HepG2 (cell line): ENCODE data around the gene LACTBL1. TPM values are rescaled to one million over a fixed set of nuclear protein-coding genes. Genes with fewer than 3 reads are reported as not detected.

Source experiments
- ATF3 ChIP-seq: sonication (generic); formaldehyde crosslinking; IDR thresholded peaks from 2 replicates; pipeline ENCODE4 v1.4.0; 2020; ENCODE audit warnings: missing genetic modification reagents
- HNF4G ChIP-seq, 2 experiments: sonication (generic) in 1 of 2; formaldehyde crosslinking in 1 of 2; IDR thresholded peaks; 2 replicates each; pipeline versions ENCODE4 v1.4.0 to v1.6.1; 2011 to 2020; ENCODE audit warnings: borderline replicate concordance in 2 of 2, low read depth in 2 of 2, mild to moderate bottlenecking in 2 of 2, low read length in 1 of 2, missing genetic modification reagents in 1 of 2, moderate library complexity in 1 of 2
- ISX ChIP-seq: sonication (generic); formaldehyde crosslinking; conservative IDR thresholded peaks from 2 replicates; pipeline ENCODE4 v1.5.0; 2020; ENCODE audit warnings: missing genetic modification reagents
- NCOA1 ChIP-seq: sonication (generic); formaldehyde crosslinking; IDR thresholded peaks from 2 replicates; pipeline ENCODE4 v1.9.0; 2021; ENCODE audit warnings: missing genetic modification reagents
- PBX3 ChIP-seq: sonication (generic); formaldehyde crosslinking; IDR thresholded peaks from 2 replicates; pipeline ENCODE4 v1.8.1; 2023; ENCODE audit warnings: missing genetic modification reagents, inconsistent platforms, borderline replicate concordance
- PHF8 ChIP-seq: sonication (generic); formaldehyde crosslinking; IDR thresholded peaks from 2 replicates; pipeline ENCODE4 v1.5.0; 2020; ENCODE audit warnings: missing genetic modification reagents
- REST ChIP-seq, 2 experiments: IDR thresholded peaks; 2 replicates each; pipeline ENCODE4 v1.6.1; 2011 to 2012; ENCODE audit warnings: low read length in 2 of 2, borderline replicate concordance in 1 of 2, low read depth in 1 of 2, mild to moderate bottlenecking in 1 of 2, moderate library complexity in 1 of 2
- SAP130 ChIP-seq: IDR thresholded peaks from 2 replicates; pipeline ENCODE4 v1.6.1; 2016; ENCODE audit warnings: low read depth
- ZFP1 ChIP-seq: IDR thresholded peaks from 2 replicates; pipeline ENCODE4 v1.6.1; 2016
- polyA plus RNA-seq, 8 experiments: library from polyadenylated mRNA; depleted of rRNA in 3 of 8; stranded (reverse) in 7 of 8; unstranded in 1 of 8; fragments of >200 nt; fragmentation: Illumina TruSeq in 4 of 8; extraction: Trizol in 4 of 8; gene quantifications; 2 replicates each; pipeline versions ENCODE4 v1.2.1 to v1.2.3, GENCODE V29; 2011 to 2016; ENCODE audit warnings: low read depth in 4 of 8, missing spikeins in 1 of 8, mixed read lengths in 1 of 8; ENCODE audit not compliant: insufficient read depth in 1 of 8
- total RNA-seq, 5 experiments: library from RNA; depleted of rRNA; stranded (reverse); fragments of >200 nt; fragmentation: Illumina TruSeq; extraction: Trizol; gene quantifications; 2 replicates each; pipeline ENCODE4 v1.2.3, GENCODE V29; 2016; ENCODE audit warnings: low read depth in 1 of 5
- TF ChIP-seq, protein P1 (sequence below): sonication (generic); formaldehyde crosslinking; IDR thresholded peaks from 2 replicates; pipeline ENCODE4 v1.4.0; 2020; ENCODE audit warnings: missing genetic modification reagents
- TF ChIP-seq, protein P2 (sequence below): sonication (generic); formaldehyde crosslinking; conservative IDR thresholded peaks from 2 replicates; pipeline ENCODE4 v1.4.0; 2020; ENCODE audit warnings: mild to moderate bottlenecking, missing genetic modification reagents, moderate library complexity
- TF ChIP-seq, protein P3 (sequence below): IDR thresholded peaks from 2 replicates; pipeline ENCODE4 v1.6.1; 2016

Gene LACTBL1
- total and polyA plus RNA-seq, 2 of the 13 experiments (the other 11 are each of a cell fraction or from before 2014, with no cell fraction given): 0.12 to 1.3 TPM

GRCh38 chr1:22963044-22963677, 9.5 kb downstream of the LACTBL1 start (continued):
- TF ChIP-seq, protein P1, sequence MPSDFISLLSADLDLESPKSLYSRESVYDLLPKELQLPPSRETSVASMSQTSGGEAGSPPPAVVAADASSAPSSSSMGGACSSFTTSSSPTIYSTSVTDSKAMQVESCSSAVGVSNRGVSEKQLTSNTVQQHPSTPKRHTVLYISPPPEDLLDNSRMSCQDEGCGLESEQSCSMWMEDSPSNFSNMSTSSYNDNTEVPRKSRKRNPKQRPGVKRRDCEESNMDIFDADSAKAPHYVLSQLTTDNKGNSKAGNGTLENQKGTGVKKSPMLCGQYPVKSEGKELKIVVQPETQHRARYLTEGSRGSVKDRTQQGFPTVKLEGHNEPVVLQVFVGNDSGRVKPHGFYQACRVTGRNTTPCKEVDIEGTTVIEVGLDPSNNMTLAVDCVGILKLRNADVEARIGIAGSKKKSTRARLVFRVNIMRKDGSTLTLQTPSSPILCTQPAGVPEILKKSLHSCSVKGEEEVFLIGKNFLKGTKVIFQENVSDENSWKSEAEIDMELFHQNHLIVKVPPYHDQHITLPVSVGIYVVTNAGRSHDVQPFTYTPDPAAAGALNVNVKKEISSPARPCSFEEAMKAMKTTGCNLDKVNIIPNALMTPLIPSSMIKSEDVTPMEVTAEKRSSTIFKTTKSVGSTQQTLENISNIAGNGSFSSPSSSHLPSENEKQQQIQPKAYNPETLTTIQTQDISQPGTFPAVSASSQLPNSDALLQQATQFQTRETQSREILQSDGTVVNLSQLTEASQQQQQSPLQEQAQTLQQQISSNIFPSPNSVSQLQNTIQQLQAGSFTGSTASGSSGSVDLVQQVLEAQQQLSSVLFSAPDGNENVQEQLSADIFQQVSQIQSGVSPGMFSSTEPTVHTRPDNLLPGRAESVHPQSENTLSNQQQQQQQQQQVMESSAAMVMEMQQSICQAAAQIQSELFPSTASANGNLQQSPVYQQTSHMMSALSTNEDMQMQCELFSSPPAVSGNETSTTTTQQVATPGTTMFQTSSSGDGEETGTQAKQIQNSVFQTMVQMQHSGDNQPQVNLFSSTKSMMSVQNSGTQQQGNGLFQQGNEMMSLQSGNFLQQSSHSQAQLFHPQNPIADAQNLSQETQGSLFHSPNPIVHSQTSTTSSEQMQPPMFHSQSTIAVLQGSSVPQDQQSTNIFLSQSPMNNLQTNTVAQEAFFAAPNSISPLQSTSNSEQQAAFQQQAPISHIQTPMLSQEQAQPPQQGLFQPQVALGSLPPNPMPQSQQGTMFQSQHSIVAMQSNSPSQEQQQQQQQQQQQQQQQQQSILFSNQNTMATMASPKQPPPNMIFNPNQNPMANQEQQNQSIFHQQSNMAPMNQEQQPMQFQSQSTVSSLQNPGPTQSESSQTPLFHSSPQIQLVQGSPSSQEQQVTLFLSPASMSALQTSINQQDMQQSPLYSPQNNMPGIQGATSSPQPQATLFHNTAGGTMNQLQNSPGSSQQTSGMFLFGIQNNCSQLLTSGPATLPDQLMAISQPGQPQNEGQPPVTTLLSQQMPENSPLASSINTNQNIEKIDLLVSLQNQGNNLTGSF (CRISPR knock-in tag): no peak
- no peak for TF ChIP-seq SAP130 (CRISPR knock-in tag)
- TF ChIP-seq PBX3 (CRISPR knock-in tag): no peak
- TF ChIP-seq, protein P2, sequence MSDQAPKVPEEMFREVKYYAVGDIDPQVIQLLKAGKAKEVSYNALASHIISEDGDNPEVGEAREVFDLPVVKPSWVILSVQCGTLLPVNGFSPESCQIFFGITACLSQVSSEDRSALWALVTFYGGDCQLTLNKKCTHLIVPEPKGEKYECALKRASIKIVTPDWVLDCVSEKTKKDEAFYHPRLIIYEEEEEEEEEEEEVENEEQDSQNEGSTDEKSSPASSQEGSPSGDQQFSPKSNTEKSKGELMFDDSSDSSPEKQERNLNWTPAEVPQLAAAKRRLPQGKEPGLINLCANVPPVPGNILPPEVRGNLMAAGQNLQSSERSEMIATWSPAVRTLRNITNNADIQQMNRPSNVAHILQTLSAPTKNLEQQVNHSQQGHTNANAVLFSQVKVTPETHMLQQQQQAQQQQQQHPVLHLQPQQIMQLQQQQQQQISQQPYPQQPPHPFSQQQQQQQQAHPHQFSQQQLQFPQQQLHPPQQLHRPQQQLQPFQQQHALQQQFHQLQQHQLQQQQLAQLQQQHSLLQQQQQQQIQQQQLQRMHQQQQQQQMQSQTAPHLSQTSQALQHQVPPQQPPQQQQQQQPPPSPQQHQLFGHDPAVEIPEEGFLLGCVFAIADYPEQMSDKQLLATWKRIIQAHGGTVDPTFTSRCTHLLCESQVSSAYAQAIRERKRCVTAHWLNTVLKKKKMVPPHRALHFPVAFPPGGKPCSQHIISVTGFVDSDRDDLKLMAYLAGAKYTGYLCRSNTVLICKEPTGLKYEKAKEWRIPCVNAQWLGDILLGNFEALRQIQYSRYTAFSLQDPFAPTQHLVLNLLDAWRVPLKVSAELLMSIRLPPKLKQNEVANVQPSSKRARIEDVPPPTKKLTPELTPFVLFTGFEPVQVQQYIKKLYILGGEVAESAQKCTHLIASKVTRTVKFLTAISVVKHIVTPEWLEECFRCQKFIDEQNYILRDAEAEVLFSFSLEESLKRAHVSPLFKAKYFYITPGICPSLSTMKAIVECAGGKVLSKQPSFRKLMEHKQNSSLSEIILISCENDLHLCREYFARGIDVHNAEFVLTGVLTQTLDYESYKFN (CRISPR knock-in tag): peak; percentile 99
- no peak for TF ChIP-seq NCOA1 (CRISPR knock-in tag)
- peak; percentile 97 for TF ChIP-seq HNF4G (IDR thresholded peaks at IDR 0.05; ENCODE audit: borderline replicate concordance, low read depth, low read length)
- TF ChIP-seq HNF4G (CRISPR knock-in tag; IDR thresholded peaks at IDR 0.05; ENCODE audit: borderline replicate concordance, low read depth): peak; percentile 96
- TF ChIP-seq, protein P3, sequence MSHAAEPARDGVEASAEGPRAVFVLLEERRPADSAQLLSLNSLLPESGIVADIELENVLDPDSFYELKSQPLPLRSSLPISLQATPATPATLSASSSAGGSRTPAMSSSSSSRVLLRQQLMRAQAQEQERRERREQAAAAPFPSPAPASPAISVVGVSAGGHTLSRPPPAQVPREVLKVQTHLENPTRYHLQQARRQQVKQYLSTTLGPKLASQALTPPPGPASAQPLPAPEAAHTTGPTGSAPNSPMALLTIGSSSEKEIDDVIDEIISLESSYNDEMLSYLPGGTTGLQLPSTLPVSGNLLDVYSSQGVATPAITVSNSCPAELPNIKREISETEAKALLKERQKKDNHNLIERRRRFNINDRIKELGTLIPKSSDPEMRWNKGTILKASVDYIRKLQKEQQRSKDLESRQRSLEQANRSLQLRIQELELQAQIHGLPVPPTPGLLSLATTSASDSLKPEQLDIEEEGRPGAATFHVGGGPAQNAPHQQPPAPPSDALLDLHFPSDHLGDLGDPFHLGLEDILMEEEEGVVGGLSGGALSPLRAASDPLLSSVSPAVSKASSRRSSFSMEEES (CRISPR knock-in tag): no peak
- no peak for TF ChIP-seq ISX (CRISPR knock-in tag)
- no peak for TF ChIP-seq REST (IDR thresholded peaks at IDR 0.05; ENCODE audit: borderline replicate concordance in 1 of 2, low read depth in 1 of 2, low read length in 2 of 2)
- no peak; the same call in 1 of the 2 replicates for TF ChIP-seq PHF8 (CRISPR knock-in tag)
- TF ChIP-seq ATF3 (CRISPR knock-in tag): no peak
- no peak for TF ChIP-seq ZFP1
